CD14-positive monocyte (primary cell): ENCODE results near the gene STK31. TPM values are rescaled to one million over a fixed set of nuclear protein-coding genes. Genes with fewer than 3 reads are reported as not detected.
A peak's percentile ranks its signal among the peaks of the same experiment; 100 is the strongest.
"Not testable (repeated sequence)": the region's sequence is repeated elsewhere in the genome, so short reads cannot be mapped to it uniquely, and the experiment has no call there.

Experiments used
- DNase-seq, 3 donors: peaks; one replicate each; pipeline ENCODE4 v3.0.0-alpha.2; 2011 to 2022
- H2AFZ ChIP-seq: 2 replicates; pipeline ENCODE4 v1.6.0; 2012; ENCODE audit warnings: mild to moderate bottlenecking, low read depth, low read length, inconsistent platforms; ENCODE audit not compliant: insufficient read depth, poor library complexity, severe bottlenecking
- H3K27ac ChIP-seq, 2 donors: 1 replicate in 1 of 2; 2 replicates in 1 of 2; pipeline ENCODE4 v1.5.1; 2012 to 2013; ENCODE audit warnings: low read length in 2 of 2, control low read depth in 1 of 2, inconsistent platforms in 1 of 2, low read depth in 1 of 2, mild to moderate bottlenecking in 1 of 2
- H3K27me3 ChIP-seq, 2 donors: one replicate each; pipeline versions ENCODE4 v1.6.0 to v1.6.1; 2011 to 2013; ENCODE audit warnings: low read length in 2 of 2; ENCODE audit not compliant: control insufficient read depth in 2 of 2, insufficient read depth in 2 of 2
- H3K36me3 ChIP-seq, 2 donors: replicated peaks in 1 of 2; 1 replicate in 1 of 2; 2 replicates in 1 of 2; pipeline versions ENCODE4 v1.5.1 to v1.6.1; 2012 to 2013; ENCODE audit warnings: low read length in 2 of 2, control low read depth in 1 of 2, inconsistent platforms in 1 of 2, mild to moderate bottlenecking in 1 of 2; ENCODE audit not compliant: insufficient read depth in 2 of 2, control insufficient read depth in 1 of 2
- H3K4me1 ChIP-seq, 2 donors: 1 replicate in 1 of 2; 2 replicates in 1 of 2; pipeline versions ENCODE4 v1.5.1 to v1.6.1; 2012 to 2013; ENCODE audit warnings: low read length in 2 of 2, control low read depth in 1 of 2, inconsistent platforms in 1 of 2, mild to moderate bottlenecking in 1 of 2, moderate library complexity in 1 of 2; ENCODE audit not compliant: insufficient read depth in 2 of 2, control insufficient read depth in 1 of 2
- H3K4me2 ChIP-seq: replicated peaks from 2 replicates; pipeline ENCODE3; 2012; ENCODE audit warnings: low read length, moderate library complexity, mild to moderate bottlenecking; ENCODE audit not compliant: poor library complexity, severe bottlenecking; ENCODE audit errors: extremely low read depth
- H3K4me3 ChIP-seq, 3 experiments: fragments of 200-600 bp in 1 of 3; sonication (generic) in 1 of 3; replicated peaks in 1 of 3; 1 replicate in 2 of 3; 2 replicates in 1 of 3; pipeline ENCODE4 v1.5.1; 2011 to 2013; ENCODE audit warnings: low read length in 3 of 3, mild to moderate bottlenecking in 3 of 3, control low read depth in 2 of 3, low read depth in 2 of 3, inconsistent platforms in 1 of 3, moderate library complexity in 1 of 3
- H3K79me2 ChIP-seq: 2 replicates; pipeline ENCODE4 v1.6.0; 2012; ENCODE audit warnings: mild to moderate bottlenecking, control low read depth, inconsistent platforms, low read length, moderate library complexity; ENCODE audit not compliant: insufficient read depth
- H3K9ac ChIP-seq: 2 replicates; pipeline ENCODE4 v1.6.0; 2017; ENCODE audit warnings: low read length, mild to moderate bottlenecking; ENCODE audit not compliant: insufficient read depth, poor library complexity, severe bottlenecking
- H3K9me3 ChIP-seq, 2 donors: replicated peaks in 1 of 2; 1 replicate in 1 of 2; 2 replicates in 1 of 2; pipeline versions ENCODE4 v1.5.1 to v1.6.1; 2012 to 2013; ENCODE audit warnings: low read length in 2 of 2, control low read depth in 1 of 2; ENCODE audit not compliant: control insufficient read depth in 1 of 2, insufficient read depth in 1 of 2
- H4K20me1 ChIP-seq: 2 replicates; pipeline ENCODE4 v1.6.0; 2012; ENCODE audit warnings: mild to moderate bottlenecking, low read length, control low read depth, moderate library complexity; ENCODE audit not compliant: insufficient read depth
- H3K27ac Mint-ChIP-seq, 7 donors: one replicate each; pipeline ENCODE4 v1.8.0; 2020; ENCODE audit warnings: mild to moderate bottlenecking in 7 of 7, mixed read lengths in 7 of 7, moderate library complexity in 6 of 7, inconsistent platforms in 2 of 7
- H3K27me3 Mint-ChIP-seq, 3 donors: one replicate each; pipeline ENCODE4 v1.8.0; 2021 to 2022; ENCODE audit warnings: low read depth in 3 of 3, mild to moderate bottlenecking in 3 of 3, mixed read lengths in 3 of 3, moderate library complexity in 3 of 3, inconsistent platforms in 1 of 3
- H3K36me3 Mint-ChIP-seq, 2 donors: one replicate each; pipeline ENCODE4 v1.8.0; 2020; ENCODE audit warnings: mixed read lengths in 2 of 2, inconsistent platforms in 1 of 2, mild to moderate bottlenecking in 1 of 2
- H3K4me1 Mint-ChIP-seq: one replicate; pipeline ENCODE4 v1.8.0; 2020; ENCODE audit warnings: mild to moderate bottlenecking, mixed read lengths
- H3K4me3 Mint-ChIP-seq, 2 donors: one replicate each; pipeline ENCODE4 v1.8.0; 2020; ENCODE audit warnings: mild to moderate bottlenecking in 2 of 2, mixed read lengths in 2 of 2, moderate library complexity in 1 of 2
- H3K9me3 Mint-ChIP-seq, 7 donors: one replicate each; pipeline ENCODE4 v1.8.0; 2020 to 2022; ENCODE audit warnings: mixed read lengths in 7 of 7, mild to moderate bottlenecking in 6 of 7, moderate library complexity in 6 of 7, inconsistent platforms in 2 of 7
- CTCF ChIP-seq: fragments of 200-600 bp; IDR thresholded peaks from one replicate; pipeline ENCODE4 v1.8.0; 2022; ENCODE audit warnings: antibody characterized with exemption, mild to moderate bottlenecking
- WGBS: methylation state at CpG from one replicate; pipeline ENCODE4 v1.1.5; 2013; ENCODE audit warnings: missing lambda C conversion rate; ENCODE audit not compliant: insufficient coverage; 5-methylcytosine and 5-hydroxymethylcytosine counted together
- intact Hi-C, 2 donors: fragments of 100-400 bp; cut with micrococcal nuclease; formaldehyde crosslinking; loops; one replicate each; pipeline versions ENCODE4 v1.15.0 to v1.15.1; 2023
- polyA plus RNA-seq, 3 donors: library from polyadenylated mRNA; depleted of rRNA in 1 of 3; unstranded in 2 of 3; stranded (reverse) in 1 of 3; fragments of 300-500 nt in 2 of 3; fragments of >200 nt in 1 of 3; fragmentation: Illumina TruSeq in 2 of 3; gene quantifications; 1 replicate in 2 of 3; 2 replicates in 1 of 3; pipeline ENCODE4 v1.2.3, GENCODE V29; 2012 to 2021

The STK31 gene
- polyA plus RNA-seq, 3 donors = 0.11 TPM; not detected in 2

GRCh38 chr7:23724113-23724512 is 14.1 kb downstream of the STK31 start:
- H3K4me1 ChIP-seq, H3K4me2 ChIP-seq, H3K79me2 ChIP-seq, H3K27ac ChIP-seq, H3K27me3 Mint-ChIP-seq, H3K9me3 Mint-ChIP-seq, H2AFZ ChIP-seq, H3K4me3 Mint-ChIP-seq, H3K9me3 ChIP-seq, H3K36me3 ChIP-seq, H4K20me1 ChIP-seq, H3K9ac ChIP-seq, H3K27me3 ChIP-seq, H3K36me3 Mint-ChIP-seq, H3K4me3 ChIP-seq, DNase-seq, intact Hi-C loops, H3K4me1 Mint-ChIP-seq: not testable (repeated sequence)
- WGBS = no CpG with 5 or more reads among the region's 4 CpGs
- peak overlapping the region in 1 of 7 donors; percentile 27 for H3K27ac Mint-ChIP-seq

GRCh38 chr7:23742051-23742450 is 32.0 kb downstream of the STK31 start:
- H3K4me3 ChIP-seq = no peak overlapping the region
- no peak for DNase-seq
- Mint-ChIP-seq H3K27ac (no peak overlapping the region), H3K4me1 (no peaks in the 10 kb centered on the region), H3K9me3 (peaks cover 19 to 44% (median 40%) of the 10 kb centered on the region in 7 donors), H3K27me3 (peaks cover 0 to 3% (median 3%) of the 10 kb centered on the region in 3 donors), H3K4me3 (no peak overlapping the region), H3K36me3 (no peaks in the 10 kb centered on the region)
- no peak overlapping the region for H3K27ac ChIP-seq
- no peak overlapping the region for H3K9ac ChIP-seq
- no peaks in the 10 kb centered on the region for H4K20me1 ChIP-seq
- H2AFZ ChIP-seq = no peak overlapping the region
- no peak for TF ChIP-seq CTCF
- no peaks in the 10 kb centered on the region for H3K4me1 ChIP-seq
- H3K9me3 ChIP-seq = peaks cover 27 to 40% of the 10 kb centered on the region in 2 donors
- intact Hi-C loops = no loop called here
- no peak overlapping the region for H3K4me2 ChIP-seq
- H3K36me3 ChIP-seq = no peaks in the 10 kb centered on the region
- H3K27me3 ChIP-seq = no peaks in the 10 kb centered on the region
- H3K79me2 ChIP-seq = no peaks in the 10 kb centered on the region
